Measurements from ENCODE around the gene JPH3.

The JPH3 gene

DNA sequence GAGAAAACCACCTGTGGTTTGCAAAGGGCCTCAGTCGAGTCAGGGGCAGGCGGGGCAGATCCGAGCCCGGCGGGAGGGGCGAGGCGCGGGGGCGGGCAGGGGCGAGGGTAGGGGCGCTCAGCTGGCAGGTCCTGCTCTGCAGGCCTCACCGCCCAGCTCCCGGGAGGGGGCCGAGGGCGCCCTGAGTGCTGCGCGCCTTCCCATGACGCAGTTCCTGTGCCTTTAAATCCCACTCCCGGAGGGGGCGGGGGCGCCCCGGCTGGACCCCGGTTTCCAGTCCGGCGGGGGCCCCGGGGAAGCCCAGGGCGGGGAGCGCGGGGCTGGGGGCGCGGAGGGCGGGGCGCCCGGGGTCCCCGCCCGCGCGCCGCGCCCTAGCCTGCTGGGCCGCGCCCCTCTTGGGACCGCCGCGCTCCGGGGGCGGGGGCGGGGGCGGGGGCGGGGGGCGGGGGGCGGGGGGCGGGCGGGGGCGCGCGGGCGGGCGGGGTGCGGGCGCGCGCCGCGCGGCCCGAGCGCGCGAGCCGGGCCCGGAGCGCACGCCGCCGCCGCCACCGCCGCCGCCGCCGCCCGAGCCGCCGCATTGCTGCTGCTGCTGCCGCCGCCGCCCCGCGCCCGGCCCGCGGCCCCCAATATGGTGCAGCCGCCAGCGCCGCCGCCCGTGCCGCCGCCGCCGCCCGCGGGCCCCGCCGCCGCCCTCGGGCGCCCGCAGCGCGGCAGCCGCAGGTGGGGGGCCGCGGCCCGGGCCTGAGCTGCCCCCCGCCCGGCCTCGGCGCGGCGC is at the start of gene JPH3:
TSS of gene JPH3 (plus strand) at position 508 of the 775 bp plus-strand sequence. CDS start 639 bp downstream, outside the sequence.
- no peak for DNase-seq

DNA sequence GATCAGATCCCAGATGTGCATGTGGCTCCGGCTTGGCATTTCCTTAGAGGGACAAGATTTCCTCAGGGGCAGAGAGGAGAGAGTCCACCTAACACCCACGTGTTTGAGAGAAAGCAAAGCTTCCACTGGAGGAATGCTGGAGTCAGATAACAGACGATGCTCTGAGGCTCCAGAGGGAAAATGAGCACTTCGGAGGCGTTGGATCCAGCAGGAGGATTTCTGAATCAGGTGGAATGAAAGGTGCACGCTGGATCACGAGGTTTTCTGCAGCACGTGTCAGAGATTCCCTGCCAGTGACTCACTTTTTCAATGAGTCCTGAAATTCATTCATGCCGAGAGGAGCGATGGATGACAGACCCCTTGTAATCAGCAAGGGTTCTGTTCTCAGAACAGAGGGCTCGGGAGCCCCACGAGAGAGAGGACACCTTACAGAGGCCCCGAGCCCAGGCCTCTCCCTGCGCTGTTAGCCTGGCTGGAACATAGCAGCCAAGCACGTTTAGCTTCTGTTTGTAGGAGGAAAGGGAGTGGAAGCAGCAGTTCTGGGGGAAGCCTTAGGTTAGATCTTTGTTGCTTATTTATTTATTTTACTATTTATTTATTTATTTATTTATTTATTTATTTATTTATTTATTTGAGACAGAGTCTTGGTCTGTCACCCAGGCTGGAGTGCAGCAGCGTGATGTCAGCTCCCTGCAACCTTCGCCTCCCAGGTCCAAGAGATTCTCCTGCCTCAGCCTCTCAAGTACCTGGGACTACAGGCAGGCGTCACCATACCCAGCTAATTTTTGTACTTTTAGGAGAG is 49.3 kb upstream of the JPH3 start:
- no peak for DNase-seq

DNA sequence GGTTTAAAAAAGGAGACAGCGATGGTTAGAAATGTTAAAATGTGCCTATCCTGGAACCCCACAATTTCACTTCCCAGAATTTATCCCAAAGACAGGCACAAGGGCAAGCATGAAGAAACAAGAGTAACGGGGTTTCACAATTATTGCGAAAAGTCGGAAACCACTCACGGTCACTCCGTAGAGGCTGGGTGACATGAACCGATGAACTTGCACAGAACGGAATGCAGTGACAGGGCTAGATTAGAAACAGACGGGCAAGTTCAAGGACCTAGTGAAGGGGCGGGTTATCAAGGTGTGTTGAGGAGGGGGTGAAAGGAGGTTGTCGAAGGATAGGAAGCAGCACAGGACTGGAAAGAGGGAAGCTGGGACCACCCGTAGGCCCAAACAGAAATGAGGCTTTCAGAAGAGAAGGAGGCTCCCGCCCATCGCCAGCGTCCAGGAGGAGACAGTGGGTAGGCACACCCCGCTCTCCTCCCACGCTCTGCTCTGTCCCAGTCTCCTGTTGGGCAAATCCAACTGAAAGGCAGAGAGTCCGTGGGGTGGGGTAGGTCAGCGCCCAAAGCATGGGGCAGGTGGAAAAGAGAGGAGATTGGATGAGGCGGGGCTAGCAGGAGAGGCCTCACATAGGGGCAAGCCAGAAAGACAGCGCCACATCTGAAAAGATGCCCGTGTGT is 47.4 kb upstream of the JPH3 start:
- DNase-seq = no peak

DNA sequence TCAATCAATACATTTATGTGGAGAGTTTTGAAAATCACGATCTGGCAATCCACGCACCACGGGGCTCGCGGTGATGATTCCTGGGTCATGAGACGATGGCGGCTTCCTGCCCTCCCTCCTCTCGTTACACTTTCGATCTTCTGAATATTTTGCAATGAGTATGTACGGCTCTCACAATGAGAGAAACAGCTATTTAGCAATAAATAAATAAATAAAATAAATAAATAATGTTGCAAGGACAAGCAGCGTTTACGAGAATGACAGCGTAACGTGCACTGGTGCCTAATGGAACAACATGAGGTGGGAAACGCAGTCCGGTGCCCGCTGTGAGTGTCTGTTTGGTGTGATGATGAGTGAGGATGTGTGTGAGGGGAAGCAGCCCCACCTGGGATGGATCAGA is 46.7 kb upstream of the JPH3 start:
- DNase-seq = no peak

DNA sequence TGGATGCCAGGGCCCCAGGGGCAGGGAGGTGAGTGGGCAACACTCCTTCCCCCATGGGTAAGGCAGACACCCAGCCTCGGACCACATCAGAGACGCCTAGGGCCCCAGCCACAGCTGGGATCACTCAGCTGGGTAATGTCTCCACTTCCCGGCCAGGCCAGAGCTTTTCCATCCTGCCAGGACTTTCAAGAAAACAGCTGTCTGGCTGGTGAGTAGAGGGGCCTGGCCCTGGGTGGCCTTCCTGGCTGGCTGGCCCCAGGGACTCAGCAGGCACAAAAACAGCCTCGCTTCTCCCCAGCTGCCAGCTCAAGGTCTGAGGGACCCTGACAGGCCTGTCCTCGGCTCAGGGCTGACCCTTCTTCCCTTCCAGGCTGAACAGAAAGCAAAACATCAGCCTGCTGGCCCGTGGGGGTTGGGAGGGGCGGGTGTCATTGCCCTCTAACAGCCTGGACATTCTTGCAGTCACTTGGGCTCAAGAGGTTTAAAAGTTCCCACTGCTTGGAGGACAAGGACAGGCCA is 45.3 kb upstream of the JPH3 start:
- no peak for DNase-seq

DNA sequence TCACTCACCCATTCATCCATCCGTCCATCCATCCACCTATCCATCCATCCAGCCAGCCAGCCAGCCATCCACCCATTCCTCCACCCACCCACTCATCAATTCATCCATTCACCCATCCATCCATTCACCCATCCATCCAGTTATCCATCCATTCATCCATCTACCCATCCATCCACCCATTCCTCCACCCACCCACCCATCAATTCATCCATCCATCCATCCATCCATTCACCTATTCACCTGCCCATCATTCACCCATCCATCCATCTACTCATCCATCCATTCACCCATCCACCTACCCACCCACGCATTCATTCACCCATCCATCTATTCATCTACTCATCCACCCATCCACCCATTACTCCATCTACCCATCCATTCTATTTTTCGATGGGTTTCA is 43.6 kb upstream of the JPH3 start:
- DNase-seq = no peak

DNA sequence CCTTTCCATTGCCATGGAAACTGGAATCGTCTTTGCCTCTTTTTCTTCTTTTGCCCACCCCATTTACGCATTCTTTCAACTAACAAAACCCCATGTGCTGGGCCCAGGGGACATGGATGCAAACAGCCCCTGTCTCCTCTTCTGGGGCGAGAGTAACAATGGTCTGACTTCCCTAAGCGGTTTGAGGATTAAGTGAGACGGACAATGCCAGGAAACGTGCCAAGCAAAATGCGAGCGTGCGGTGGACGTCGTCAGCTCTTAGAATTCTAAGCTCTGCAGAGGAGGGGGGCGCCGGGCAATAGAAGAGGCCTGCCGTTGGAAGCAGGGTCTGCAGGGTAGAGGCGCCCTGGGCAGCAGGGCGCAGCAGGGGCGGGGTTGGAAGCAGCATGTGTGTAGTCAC is 42.4 kb upstream of the JPH3 start:
- no peak for DNase-seq

DNA sequence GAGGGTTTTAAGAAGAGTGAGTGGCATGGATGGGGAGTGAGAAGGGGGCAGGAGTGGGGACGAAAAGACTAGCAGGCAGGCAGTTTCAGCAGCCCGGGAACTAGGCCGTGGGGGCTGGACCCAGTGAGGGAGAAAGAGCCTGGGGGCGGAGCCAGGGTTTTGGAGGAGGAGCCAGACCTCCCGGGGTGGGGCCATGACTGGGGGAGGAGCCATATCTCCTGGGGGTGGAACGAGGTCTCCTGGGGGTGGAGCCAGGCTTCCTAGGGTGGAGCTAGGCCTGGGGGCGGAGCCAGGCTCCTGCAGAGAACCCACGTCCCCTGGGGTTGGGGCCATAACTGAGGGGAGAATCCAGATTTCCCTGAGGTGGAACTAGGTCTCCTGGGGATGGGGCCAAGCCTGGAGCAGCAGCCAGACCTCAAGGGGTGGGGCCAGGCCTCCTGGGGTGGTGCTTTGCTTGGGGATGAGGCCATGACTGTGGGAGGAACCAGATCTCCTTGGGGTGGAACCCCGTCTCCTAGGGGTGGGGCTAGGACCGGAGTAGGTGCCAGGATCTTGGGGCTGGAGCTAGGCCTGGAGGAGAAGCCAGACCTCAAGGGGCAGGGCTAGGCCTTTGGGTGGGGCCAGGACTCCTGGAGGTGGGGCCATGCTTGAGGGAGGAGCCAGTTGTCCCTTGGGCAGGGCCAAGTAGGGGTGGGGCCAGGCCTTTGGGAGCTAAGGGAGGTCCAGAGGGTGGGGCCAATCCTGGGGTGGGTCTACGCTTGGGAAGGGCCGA is 41.7 kb upstream of the JPH3 start:
- DNase-seq = peak; percentile 58 to 66

DNA sequence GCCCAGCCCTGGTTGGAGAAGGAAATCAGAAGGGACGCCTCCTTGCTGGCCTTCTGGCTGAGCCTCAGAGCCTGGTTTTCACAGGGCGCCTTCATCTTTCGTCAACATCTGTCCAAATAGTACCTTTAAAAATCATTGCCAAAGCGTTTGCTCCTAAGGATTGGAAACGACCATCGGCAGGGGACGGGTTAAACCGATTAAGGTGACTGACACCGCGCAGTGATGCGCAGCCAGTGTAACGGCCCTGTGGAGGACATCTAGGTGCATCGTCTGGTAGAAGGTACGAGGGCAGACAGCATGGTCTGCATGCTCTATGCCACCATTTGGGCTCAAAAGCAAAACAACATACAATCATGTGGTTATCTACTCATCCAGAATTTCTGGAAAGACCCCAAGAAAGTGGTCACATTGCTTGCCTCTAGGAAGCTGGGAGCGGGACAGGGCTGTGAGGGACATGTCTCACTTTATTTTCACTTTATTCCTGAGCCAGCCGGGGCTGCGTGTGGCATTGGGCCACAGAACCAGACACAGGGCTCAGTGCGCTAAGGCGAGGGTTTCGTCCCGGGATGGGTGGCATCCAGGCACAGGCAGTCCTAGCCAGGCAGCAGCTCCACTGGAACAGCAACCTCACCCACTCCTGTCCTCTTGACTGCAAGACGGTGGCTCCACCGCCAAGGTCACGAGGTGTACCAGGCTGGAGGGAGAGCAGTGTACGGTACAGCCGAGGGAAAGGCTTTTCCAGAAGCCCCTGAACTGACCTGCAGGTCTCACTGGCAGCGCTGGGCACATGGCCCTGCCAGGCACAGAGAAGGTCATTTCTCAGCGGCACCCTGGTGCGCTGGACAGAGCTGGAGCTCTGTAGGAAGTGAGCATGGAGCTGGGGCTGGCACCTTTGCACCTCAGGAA is 40.9 kb upstream of the JPH3 start:
- DNase-seq = no peak

DNA sequence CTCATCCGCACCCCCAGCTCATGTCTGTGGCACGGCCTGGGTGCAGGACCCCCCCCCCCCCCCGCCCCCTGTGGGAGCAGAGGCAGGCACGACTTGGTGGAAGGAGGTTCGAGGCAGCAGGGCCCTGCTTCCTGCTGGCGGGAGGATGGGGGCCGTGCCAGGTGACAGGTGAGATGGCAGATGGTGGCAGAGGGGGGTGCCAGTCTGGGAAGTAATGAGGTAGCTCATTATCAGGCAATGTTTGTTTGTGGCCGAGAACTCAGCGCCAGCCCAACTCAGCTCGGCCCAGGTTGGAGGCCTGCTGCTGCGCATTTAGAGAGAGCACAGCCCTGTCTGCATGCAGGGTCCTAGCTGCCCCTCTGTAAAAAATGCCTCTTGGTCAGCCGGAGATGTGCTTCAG is 40.1 kb upstream of the JPH3 start:
- no peak for DNase-seq

DNA sequence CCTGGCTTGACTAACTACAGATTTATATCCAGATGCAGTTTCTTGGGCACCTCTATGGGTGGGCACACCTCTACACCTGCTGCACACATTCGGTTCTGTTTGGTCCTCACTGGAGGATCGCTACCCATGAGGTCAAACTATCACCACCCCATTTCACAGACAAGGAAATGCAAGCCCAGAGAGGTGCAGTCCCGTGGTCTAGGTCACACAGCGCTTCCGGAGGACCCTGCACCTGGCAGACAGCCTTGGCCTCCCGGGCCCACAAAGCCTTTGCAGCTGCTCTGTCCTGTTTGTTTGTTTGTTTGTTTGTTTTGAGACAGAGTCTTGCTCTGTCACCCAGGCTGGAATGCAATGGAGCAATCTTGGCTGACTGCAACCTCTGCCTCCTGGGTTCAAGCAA is 39.3 kb upstream of the JPH3 start:
- no peak for DNase-seq

DNA sequence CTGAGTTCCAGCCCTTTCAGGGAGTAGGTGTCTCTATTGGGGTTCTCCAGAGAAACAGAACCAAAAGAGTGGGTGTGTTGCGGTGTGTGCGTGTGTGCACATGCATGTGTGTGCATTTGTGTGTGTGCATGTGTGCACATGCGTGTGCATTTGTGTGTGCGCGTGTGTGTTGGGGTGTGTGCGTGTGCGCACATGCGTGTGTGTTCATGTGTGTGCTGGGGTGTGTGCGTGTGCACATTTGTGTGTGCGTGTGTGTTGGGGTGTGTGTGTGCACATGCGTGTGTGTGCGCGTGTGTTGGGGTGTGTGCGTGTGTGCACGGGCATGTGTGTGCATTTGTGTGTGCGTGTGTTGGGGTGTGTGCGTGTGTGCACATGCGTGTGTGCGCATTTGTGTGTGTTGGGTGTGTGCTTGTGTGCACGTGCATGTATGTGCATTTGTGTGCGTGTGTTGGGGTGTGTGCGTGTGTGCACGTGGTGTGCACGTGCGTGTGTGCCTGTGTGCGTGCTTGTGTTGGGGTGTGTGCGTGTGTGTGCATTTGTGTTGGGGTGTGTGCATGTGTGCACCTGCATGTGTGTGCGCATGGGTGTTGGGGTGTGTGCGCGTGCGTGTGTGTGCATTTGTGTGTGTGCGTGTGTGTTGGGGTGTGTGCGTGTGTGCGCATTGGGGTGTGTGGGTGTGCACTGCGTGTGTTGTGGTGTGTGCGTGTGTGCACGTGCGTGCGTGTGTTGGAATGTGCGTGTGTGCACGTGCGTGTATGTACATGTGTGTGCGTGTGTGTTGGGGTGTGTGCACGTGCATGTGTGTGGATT is 38.4 kb upstream of the JPH3 start:
- no peak for DNase-seq

DNA sequence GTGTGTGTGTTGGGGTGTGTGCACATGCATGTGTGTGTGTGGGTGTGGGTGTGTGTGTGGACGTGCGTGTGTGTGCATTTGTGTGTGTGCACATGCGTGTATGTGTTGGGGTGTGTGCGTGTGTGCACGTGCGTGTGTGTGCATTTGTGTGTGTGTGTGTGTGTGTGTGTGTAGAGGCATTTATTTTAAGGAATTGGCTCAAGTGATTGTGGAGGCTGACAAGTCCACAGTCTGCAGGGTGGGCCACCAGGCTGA is 37.9 kb upstream of the JPH3 start:
- no peak for DNase-seq

DNA sequence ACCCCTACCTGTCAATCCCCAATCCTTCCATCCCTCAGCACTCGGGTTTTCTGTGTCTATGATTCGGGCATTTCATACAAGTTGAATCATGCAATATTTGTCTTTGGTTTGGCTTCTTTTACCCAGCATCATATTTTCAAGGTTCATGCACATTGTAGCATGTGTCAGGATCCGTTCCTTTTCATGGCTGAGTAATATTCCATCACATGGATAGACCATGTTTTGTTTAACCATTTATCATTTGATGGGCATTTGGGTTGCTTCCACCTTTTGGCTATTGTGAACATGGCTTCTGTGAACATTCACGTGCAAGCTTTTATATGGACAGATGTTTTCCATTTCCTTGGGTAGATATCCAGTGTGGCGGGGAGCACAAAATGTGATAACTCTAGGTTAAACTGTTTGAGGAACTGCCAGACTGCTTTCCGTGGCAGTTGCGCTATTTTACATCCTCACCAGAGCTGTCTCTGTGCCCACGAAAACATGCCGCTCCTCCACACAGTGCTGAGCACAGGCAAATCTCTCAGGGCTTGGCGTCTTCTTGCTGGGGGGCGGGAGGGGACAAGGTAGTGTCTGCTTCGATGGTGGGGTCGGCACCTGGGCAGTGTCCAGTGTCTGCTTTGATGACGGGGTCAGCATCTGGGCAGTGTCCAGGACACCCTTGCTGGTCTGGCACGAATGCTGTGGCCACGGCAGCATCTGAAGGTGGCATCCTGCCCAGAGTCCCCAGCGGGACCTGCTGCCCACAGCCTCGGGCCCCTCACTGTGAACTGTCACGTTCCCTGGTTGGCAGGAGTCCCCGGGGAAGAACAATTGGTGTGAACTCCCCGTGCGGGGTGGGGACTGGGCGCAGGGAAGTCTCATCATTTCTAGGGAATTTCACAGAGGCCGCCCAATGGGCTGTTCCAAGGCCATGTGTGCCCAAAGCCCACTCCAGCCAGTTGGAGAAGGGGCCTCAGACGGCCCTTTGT is 32.4 kb upstream of the JPH3 start:
- DNase-seq = no peak

DNA sequence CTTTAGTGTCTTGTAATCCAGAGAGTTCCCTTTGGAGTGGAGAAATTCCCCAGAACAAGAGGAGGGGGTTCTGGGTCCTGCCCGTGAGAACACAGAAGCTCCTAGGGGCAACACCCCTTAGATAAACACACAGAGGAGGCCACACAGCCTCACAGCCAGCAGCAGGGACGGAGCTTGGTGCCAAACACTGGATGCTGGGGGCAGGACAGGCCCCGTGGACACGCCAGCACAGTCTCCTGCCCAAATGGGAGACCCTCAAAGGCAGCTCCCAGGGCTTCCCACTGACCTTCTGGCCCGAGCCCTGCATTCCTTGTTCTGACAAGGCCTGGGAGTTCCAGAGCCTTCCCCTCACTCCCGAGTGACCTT is 31.8 kb upstream of the JPH3 start:
- no peak for DNase-seq

DNA sequence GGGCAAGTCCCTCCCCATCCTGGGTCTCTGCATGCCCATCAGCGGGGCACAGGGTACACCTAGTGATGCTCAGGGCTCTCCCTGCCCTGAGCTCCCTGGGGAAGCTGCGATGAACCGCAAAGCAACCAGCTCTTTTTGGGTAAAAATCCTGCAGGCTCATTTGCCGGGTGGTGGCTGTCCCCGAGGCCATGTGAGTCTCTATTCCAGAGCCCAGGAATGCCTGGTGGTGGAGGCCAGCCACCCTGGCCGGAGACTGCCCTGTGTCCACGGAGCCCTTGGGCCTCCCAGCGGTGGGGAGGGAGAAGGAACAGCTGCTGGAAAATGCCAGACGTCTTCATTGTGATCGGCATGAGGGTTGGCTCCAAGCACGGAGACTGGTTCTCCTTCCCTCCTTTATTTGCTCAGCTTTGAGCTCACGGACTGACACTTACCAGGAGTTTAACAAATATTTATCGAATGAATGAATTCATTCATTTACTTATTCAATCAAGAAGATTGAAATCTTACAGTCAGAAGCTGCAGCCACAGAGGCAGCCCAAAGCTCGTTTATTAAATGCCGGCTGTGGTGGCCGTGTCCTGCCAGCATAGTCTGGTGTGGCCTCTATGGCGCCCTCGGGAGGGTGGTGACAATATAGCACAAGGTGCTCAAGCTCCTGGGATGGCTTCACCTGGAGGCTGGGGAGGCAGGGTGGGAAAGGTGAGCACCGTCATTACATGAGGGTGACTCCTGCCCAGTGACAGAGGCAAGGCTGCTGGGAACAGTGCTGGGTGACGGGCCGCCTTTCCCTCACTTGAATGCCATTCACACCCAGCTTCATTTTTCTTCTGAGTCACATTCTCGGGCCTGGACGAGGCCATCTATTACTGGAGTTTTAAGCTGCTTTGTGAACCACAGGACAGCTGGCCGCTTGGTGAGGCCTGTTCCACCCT is 31.1 kb upstream of the JPH3 start:
- DNase-seq = peak; percentile 35 to 41

DNA sequence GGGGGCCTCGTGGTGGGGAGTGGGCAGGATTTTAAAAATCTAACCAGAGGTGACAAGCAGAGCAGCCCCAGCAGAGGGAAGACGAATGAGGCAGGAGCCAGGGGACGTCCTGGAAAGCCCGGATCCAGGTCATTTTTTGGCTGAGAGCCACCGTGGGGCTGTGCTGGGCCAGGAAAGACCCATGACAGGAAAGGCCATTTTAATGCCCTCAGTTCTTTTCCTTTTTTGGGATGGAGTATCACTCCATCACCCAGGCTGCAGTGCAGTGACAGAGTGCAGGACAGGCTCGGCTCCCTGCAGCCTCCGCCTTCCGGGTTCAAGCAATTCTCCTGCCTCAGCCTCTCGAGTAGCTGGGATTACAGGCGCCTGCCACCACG is 30.5 kb upstream of the JPH3 start:
- no peak for DNase-seq

DNA sequence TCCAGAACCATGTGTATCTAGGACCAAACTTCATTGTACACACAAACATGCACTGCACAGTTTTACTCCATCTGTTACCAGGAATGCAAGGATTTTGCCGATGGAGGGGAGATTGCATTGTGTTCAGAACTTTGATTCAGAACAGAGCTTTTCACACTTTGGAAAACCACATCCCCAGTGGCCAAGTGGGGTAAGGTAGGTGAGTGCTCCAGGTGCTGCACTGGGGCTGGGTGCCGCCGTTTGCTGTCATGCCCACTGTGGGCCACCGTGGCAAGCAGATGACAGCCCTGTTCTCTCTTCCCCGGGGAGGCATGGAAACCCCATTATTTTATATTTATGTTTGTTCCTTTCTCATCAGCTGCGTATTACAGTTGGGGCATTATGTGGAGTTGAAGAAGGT is 29.3 kb upstream of the JPH3 start:
- DNase-seq = no peak

All from activated T-cell treated with anti-CD3 and anti-CD28 coated beads, Interleukin-2, amount 50 U/mL, for 48 hours (primary cell).